GM23248 (cell line): Measurements from ENCODE around the gene SKAP2.

Experiments used
- EZH2 ChIP-seq: fragments of 200-600 bp; sonication (generic); IDR thresholded peaks from 2 replicates; pipeline ENCODE4 v1.6.1; 2018; ENCODE audit warnings: antibody characterized with exemption, mild to moderate bottlenecking; ENCODE audit not compliant: insufficient read depth, poor library complexity, severe bottlenecking
- EZH2phosphoT487 ChIP-seq: fragments of 200-600 bp; sonication (generic); IDR thresholded peaks from 2 replicates; pipeline ENCODE4 v1.6.1; 2018; ENCODE audit warnings: antibody characterized with exemption, moderate library complexity, mild to moderate bottlenecking, low read depth; ENCODE audit not compliant: insufficient read depth

GRCh38 chr7:26714006-26714405 is 150.4 kb downstream of the SKAP2 start:
- no peak for TF ChIP-seq EZH2
- no peak for TF ChIP-seq EZH2phosphoT487
